Right renal pelvis (tissue), 4 donors: ENCODE measurements around the gene LRRC34. TPM values are rescaled to one million over a fixed set of nuclear protein-coding genes. Genes with fewer than 3 reads are reported as not detected.

ENCODE experiments used
- DNase-seq, 4 donors: peaks; one replicate each; pipeline ENCODE4 v3.0.0-alpha.2; 2013; ENCODE audit warnings: low read depth in 4 of 4, low spot score in 3 of 4, missing footprints in 1 of 4
- polyA plus RNA-seq, 4 donors: library from polyadenylated mRNA; unstranded; fragments of 120-200 nt; gene quantifications; one replicate each; pipeline ENCODE4 v1.2.1, GENCODE V29; 2013; ENCODE audit not compliant: insufficient read length in 4 of 4

Gene LRRC34
- polyA plus RNA-seq, 4 donors: 10.7 to 13.8 (median 12.2) TPM

DNA sequence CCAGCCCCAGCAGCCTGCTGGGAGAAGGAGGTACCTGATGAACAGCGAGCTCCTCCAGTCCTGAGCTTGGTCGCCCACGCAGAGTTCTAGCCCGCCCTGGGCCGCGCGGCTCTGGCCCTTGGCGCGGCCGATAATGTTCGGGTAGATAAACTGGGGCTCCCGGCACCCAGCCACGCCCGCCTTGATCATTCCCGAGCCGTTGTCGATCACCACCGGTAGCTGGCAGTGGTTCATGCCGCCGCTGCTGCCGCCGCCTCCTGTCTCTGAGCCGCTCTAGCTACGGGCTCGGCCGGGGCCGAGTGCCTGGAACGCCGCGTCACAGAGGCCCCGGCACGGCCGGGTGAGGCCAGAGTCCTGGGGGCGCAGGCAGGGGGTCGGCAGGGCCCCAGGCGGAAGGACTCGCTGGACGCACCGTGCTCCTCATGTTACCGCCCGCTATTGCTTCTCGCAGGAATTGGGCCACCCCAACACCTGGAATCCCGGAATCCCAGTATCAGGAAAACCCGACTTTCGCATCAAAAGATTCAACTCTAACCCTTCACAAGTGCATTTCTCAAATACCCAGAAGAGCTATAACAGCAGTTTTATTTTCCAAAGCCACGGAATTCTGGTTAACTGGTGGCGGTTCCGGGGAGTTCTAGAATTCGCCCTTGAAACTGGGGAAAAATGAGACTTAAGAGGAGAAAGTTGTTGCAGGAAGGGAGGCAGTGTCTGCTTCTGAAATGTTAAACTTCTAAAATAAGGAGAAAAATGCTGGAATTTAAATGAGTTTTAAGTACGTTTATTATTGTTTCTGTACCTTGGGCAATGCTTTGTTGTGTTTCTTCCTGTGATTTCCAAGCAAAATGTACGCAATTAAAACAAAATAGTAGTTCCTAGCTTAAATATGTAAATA lies 43.2 kb downstream of the LRRC34 start, which contains the start of gene ACTRT3:
TSS of gene ACTRT3 (minus strand) at position 275 of the 895 bp plus-strand sequence. CDS start at position 234, 41 bp downstream.
- DNase-seq: peak; percentile 38 to 73 (median 55)

DNA sequence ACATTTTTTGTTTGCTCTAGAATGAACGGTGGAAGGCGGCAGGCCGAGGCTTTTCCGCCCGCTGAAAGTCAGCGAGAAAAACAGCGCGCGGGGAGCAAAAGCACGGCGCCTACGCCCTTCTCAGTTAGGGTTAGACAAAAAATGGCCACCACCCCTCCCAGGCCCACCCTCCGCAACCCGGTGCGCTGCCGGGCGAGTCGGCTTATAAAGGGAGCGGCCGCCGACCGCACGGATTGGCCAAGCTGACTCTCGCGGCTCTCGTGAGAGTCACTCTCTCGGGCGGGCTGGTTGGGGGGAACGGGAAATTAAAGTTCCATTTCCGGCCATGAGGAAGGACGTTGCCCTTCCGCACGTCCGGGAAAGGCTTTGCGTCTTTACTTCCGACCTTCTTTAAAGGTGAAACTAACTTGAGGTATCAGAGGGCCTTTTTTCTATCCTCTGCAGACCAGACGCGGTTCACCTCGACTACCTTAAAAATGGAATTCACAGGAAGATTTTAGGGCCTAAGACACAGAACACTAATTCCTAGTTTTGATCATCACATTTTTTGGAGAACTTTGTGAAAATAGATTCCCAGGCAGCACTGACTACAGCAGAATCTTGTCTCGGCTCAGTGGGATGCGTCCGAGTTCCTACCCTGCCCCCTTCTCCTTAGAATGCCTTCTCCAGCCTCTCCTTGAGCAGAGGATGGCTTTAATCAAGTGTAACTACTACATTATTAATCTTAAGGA lies 47.7 kb downstream of the LRRC34 start, which contains the start of gene TERC:
TSS of gene TERC (minus strand) at position 179 of the 731 bp plus-strand sequence.
- DNase-seq: peak; percentile 80 to 90 (median 88)

DNA sequence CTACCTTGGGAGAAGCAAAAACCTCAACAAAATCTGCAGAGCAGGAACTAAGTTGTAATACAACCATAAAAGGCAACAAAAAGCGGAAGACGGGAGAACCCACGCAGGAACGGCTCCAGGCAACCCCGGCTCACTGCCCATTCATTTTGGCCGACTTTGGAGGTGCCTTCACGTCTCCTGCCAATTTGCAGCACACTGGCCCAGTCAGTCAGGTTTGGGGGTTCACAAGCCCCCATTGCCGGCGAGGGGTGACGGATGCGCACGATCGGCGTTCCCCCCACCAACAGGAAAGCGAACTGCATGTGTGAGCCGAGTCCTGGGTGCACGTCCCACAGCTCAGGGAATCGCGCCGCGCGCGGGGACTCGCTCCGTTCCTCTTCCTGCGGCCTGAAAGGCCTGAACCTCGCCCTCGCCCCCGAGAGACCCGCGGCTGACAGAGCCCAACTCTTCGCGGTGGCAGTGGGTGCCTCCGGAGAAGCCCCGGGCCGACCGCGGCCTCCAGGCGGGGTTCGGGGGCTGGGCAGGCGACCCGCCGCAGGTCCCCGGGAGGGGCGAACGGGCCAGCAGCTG lies 48.3 kb downstream of the LRRC34 start:
- peak in 2 of 4 donors; percentile 35 to 46 for DNase-seq

DNA sequence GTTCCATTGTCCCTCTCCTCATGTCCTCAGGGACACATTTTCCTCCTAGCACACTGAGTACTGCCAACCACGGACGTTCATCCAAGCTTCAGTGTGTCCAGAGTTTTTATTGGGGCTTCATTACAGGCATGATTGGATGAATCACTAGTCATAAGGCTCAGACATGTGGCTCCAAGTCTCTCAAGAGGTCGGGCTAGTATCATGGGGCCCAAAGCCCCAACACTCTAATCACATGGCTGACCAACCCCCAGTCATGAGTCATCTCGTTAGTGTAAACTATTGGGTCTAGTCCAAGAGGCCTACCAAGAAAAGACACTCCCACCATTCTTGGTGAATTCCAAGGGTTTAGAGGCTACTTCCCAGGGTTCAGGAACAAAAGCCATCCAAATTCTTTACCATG lies 52.2 kb downstream of the LRRC34 start:
- no peak for DNase-seq

DNA sequence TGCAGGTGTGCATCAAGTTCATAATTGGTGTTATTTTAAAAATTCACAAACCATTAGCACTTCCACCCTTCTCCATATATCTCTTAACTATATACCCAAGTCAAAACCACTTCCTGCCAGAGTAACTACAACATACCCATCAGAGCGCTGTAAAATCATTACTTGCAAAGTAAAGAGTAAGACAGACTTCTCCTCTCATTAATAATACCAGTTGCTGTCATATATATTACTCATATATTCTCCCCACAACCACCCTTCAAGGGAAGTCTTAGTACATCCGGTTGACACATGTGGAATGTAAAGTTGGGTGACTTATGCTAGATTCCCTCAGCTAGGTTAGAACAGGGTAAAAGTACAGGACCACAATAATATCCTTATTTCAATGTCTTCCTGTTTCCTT lies 53.4 kb downstream of the LRRC34 start:
- no peak for DNase-seq

DNA sequence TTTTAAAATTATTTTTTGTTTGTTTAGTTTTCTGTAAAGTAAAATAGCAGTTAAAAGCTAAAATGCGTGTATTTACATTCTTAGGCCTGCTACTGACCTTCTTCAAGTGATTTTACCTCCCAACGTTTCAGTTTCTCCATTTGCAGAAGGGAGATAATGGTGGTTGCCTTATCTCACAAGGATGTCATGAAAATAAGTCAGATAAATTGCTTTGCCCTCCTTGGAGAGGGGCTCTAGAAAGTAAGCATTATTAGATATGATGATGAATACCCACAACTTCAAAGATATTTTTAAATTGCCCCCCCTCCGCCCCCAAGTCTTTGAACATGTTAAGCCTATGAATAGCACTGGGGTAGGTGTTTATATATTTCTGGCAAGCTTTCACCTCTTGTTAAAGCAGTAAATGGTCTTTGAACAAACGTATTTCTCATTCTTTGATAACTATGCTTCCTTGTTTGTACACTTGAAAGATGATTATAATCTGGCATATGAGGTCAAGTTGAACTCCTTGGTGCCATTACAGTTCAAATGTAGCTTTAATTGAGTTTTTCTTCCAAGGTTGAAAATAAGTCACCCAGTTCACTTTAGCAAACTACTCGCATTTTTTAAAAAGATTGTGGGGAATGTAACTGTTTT lies 54.2 kb downstream of the LRRC34 start:
- no peak for DNase-seq

DNA sequence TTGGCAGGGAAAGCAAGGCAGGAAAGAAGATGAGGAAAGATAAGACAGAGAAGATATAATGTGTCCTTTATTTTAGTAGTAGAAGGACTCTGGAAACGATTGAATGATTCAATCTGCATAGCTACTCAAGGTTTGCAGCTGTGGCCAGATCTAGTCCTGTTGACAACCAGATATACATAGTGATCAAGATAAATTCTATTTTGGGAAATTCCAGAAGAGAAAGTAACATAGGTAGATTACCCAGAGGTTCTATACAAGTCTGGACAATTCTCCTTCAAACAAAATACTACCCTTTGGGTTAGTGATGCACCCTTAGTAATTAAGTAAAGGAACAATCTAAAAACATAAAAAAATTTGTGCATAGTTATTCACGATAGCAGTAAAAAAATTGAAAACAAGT lies 57.2 kb downstream of the LRRC34 start:
- DNase-seq: no peak

DNA sequence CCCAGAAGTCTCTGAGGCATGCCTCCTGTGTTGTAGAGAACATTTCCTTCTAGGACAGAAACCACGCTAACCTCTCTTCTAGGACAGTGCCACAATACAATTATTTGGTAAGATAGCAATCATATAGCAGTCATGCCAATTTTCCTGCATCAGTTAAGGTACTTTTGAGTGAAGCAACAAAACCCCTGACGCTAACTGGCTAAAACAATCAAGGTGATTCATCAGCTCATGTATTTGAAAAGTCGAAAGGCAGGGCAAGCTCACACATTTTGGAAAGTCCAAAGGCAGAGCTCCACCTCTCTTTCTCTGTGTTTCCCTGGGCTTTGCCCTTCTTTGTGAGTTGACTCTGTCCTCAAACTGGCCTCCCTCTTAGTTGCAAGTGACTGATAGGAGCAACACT lies 58.0 kb downstream of the LRRC34 start:
- DNase-seq: no peak

DNA sequence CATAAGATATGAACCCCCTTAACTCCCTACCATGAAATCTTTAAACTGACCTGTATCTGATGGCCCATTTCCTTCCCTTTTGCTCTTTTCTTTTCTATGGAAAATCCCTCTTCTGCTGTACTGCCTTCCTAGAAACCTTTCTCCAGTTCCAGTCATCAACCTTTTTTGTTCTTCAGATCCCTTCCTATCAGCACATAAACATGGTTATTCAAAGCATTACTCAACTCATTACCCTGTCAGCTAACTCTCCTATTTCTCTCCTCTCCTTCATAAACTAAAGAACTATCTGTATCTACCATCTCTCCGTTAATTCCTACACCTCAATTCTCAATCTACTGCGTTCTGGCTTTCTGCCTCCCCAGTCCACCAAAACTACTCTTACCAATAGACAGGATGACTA lies 60.8 kb downstream of the LRRC34 start:
- no peak for DNase-seq

DNA sequence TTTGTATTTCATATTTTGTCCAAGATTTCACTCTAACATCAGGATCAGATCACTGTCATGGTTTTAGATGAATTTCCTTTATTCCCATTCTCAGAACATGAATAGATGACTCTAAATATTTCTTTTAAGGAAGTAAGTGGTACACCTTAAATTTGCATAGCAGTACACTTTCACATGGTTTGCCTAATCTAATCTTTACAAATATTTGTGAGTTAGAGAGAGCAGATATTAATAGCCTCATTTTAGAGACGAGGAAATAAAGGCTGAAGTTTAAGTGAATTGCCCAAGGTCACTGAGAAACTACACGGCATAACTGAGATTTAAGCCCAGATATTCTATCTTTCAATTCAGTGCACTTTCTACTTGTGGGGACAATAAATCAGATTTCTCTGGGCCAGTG lies 62.0 kb downstream of the LRRC34 start:
- no peak for DNase-seq

DNA sequence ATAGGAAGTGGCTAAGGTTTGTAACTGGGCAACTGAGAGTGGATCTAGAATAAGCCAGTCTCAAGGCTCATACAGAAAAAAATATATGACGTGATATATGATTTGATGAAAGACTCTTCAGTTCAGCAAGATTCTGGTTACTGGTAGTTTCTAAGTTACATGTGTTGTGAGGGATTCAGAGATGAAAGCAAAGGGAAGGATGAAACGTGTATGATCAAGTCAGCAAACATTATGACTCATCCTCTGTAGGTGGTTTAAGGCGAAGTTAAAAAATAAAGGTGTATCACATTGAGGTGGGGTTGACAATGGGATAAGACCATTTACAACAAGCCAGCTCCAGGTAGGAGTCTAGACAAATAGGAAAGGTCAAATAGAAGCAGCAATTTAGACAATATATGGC lies 64.0 kb downstream of the LRRC34 start:
- no peak for DNase-seq

DNA sequence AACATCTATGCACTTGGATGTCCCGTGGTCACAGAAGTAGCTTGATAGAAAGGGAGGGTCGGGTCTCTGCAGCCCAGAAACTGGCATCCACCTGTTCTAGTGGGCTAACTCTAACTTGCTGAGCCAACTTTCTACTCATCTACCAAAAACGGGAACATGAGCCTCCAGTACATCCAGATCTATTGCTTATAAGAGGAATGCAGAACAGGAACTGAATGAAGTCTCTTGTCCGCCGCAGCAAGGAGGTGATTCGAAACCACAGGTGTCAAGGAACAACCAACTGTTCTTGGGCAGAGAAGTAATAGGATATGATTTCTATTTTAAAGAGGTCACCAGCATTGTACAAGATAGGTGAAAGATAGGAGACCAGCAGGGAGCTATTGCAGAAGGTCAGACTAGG lies 65.8 kb downstream of the LRRC34 start:
- DNase-seq: no peak

DNA sequence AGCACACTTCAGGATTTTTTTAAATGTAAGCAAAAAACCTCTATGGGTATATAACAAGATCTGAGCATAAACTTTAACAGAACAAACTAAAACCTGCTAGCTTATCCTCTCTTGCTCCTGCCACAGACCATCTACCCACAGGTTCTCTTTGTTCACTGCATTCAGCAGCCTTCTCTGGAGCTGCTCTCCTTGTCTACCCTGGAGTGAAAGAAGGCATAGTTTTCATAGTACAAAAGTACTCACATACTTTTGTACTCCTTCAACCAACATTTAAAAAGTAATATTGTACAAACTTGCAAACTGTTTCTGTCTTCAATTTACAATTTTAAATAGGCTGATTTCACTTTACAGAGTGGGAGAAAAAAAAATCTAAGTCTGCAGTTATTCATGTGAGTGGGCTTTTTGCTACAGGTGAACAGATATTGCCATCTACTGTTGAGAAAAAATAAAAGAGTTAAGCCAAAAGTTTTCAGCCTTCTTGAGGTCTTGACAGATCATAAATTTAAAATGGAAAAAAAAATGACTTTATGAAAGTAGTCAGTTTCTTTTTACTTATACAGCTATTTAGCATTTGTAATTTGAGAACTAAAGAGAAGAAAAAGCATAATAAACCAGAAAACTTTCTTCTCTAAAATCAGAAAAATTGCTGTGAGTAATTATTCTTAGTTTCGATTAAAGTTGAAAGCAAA lies 68.2 kb downstream of the LRRC34 start:
- no peak for DNase-seq

Other genes starting within 250 kb of the LRRC34 start
- gene MECOM, start 149.2 kb downstream of the LRRC34 start, polyA plus RNA-seq: 100 to 1,000 TPM; 181 to 215 (median 202) TPM
- gene TERC, start 47.8 kb downstream of the LRRC34 start, polyA plus RNA-seq: under 1 TPM in 1 of 4 donors, not detected in 3; 0.35 TPM
- gene ACTRT3, start 43.3 kb downstream of the LRRC34 start, polyA plus RNA-seq: 1 to 10 TPM; 4.2 to 5.1 (median 4.9) TPM
- 10 to 100 TPM; 26.7 to 34.9 (median 31.6) TPM for gene MYNN, start 39.5 kb downstream of the LRRC34 start, polyA plus RNA-seq
- under 1 TPM in 3 of 4 donors, not detected in 1; 0.10 to 0.17 (median 0.16) TPM for gene LRRIQ4, start within 50 bp of the LRRC34 start, polyA plus RNA-seq
- gene LRRC31, start 57.0 kb upstream of the LRRC34 start, polyA plus RNA-seq: under 1 TPM; 0.11 to 0.30 (median 0.19) TPM
- not detected for gene SAMD7, start 98.7 kb upstream of the LRRC34 start, polyA plus RNA-seq
- gene SEC62, start 153.9 kb upstream of the LRRC34 start, polyA plus RNA-seq: 100 to 1,000 TPM; 144 to 193 (median 183) TPM
- 10 to 100 TPM; 42.0 to 53.5 (median 46.3) TPM for gene GPR160, start 225.1 kb upstream of the LRRC34 start, polyA plus RNA-seq